NCI-H526 treated with DMSO at 0.1 percent for 48 hours (cell line): ENCODE data around the gene ULK1.

Experiments used
- DNase-seq: peaks from one replicate; lab custom pipeline; 2025; lab: John Stamatoyannopoulos, UW

ULK1 gene

DNA sequence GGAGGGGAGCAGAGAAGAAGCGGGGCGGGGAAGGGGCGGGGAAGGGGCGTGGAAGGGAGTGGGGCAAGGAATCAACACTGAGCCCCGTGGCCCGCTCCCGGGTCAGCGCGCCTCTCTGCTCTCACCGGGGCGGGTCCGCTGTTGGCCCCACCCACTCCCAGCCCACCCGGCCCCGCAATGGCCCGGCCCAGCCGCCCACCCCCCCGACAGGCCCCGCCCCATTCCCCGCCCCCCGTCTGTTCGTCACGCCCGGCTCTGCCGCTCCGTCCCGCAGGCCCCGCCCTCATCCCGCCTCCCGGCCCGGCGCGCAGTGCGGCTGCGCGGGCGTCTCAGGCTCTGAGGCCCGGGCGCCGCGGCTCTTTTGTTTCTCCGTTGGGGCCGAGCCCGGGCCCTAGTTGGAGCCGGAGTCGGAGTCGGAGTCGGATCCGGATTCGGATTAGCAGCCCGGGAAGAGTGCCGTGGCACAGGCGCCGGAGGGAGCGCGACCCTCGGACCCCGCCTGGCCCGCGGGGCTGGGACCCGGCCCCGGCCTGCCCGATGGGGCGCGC, at the start of gene ULK1:
Gene ULK1, plus strand, starts transcription at position 310 of the 548 bp plus-strand sequence. CDS start 380 bp downstream, outside the sequence.
- DNase-seq = peak; percentile 66

- no peak for DNase-seq
Observed at GRCh38 chr12:131844656-131845055, 49.8 kb upstream of the ULK1 start.

DNA sequence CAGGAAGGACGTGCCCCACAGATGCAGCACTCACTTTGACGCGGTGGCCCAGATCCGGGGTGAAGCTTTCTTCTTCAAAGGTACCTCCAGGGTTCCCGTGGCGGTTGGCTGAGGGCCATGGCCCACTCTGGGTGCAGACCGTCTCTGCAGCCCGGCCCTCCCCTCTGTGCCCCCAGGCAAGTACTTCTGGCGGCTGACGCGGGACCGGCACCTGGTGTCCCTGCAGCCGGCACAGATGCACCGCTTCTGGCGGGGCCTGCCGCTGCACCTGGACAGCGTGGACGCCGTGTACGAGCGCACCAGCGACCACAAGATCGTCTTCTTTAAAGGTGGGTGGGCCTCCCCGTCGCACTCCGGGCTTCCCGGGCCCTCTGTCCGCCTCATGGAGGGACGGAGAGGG, 49.3 kb upstream of the ULK1 start:
- no peak for DNase-seq

- no peak for DNase-seq
Observed at GRCh38 chr12:131847456-131847855, 47.0 kb upstream of the ULK1 start.

- DNase-seq = no peak
Observed at GRCh38 chr12:131848753-131849152, 45.7 kb upstream of the ULK1 start.

DNA sequence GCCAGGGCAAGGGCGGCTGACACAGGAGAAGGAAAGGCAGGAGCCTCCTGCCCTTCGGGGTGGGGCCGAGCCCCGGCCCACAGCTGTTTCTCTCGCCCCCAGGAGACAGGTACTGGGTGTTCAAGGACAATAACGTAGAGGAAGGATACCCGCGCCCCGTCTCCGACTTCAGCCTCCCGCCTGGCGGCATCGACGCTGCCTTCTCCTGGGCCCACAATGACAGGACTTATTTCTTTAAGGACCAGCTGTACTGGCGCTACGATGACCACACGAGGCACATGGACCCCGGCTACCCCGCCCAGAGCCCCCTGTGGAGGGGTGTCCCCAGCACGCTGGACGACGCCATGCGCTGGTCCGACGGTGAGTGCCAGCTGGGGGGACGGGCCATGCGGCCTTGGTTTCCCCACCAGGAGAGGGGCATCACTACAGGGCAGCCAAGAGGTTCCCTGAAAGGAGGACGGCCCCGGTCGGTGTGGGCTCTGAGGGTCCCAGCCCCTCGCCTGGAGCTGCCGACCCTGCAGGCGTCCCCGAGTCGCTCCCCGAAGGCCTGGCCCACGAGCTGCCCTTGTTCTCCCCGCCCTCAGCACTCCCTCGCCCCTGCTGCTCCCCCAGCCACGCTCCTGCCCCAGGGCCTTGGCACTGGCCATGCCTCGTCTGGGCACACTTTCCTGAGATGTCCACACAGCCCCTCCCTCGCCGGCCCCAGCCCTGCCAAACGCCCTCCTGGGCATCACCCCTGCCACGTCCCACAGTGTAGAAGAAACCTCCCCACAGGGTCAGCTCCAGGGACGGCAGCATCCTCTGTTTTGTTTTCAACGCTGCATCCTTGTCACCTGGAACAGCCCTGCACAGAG, 44.5 kb upstream of the ULK1 start:
- no peak for DNase-seq

DNA sequence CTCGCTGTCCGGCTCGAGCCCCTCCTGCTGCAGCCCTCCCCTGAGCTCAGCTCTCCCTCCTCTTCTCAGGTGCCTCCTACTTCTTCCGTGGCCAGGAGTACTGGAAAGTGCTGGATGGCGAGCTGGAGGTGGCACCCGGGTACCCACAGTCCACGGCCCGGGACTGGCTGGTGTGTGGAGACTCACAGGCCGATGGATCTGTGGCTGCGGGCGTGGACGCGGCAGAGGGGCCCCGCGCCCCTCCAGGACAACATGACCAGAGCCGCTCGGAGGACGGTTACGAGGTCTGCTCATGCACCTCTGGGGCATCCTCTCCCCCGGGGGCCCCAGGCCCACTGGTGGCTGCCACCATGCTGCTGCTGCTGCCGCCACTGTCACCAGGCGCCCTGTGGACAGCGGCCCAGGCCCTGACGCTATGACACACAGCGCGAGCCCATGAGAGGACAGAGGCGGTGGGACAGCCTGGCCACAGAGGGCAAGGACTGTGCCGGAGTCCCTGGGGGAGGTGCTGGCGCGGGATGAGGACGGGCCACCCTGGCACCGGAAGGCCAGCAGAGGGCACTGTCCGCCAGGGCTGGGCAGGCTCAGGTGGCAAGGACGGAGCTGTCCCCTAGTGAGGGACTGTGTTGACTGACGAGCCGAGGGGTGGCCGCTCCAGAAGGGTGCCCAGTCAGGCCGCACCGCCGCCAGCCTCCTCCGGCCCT, 43.4 kb upstream of the ULK1 start:
- no peak for DNase-seq

DNA sequence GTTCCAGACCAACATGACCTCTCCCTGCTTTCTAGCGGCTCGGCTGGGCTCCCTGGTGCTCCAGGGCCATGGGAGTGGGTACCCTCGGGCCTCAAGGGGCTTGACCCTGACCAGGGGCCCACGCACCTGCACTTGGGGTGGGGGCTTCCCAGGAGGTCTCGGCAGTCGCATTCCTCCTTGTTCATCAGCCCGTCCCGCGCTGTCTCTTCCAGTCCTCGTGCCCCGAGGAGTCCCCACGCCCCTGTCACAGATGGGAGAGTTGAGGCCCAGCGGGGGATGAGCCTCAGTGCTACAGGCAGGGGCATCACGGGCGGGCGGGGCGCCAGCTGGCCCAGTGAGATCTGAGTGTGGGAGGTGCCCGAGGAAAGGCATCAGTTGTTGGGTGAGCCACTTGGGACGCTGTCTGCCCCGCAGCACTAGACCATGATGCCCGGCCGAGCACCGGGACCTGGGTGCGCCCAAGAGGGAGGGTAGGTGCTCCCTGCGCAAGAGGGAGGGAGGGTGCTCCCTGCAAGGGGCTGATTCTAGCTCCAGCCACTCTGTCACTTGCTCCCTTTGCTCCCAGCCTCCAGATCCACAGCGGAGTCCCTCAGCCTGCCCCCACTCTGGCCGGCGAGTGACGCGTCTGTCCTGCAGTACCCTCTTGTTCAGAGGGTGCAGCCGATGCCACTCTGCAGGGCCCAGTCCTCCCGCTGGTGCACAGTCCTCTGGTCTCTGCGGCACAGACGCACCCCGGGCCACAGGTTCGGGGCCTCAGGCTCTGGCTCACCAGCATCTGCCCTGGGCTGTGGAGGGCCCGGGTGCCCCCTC, 42.5 kb upstream of the ULK1 start:
- no peak for DNase-seq

- no peak for DNase-seq
Observed at GRCh38 chr12:131852551-131853299, 41.7 kb upstream of the ULK1 start.

DNA sequence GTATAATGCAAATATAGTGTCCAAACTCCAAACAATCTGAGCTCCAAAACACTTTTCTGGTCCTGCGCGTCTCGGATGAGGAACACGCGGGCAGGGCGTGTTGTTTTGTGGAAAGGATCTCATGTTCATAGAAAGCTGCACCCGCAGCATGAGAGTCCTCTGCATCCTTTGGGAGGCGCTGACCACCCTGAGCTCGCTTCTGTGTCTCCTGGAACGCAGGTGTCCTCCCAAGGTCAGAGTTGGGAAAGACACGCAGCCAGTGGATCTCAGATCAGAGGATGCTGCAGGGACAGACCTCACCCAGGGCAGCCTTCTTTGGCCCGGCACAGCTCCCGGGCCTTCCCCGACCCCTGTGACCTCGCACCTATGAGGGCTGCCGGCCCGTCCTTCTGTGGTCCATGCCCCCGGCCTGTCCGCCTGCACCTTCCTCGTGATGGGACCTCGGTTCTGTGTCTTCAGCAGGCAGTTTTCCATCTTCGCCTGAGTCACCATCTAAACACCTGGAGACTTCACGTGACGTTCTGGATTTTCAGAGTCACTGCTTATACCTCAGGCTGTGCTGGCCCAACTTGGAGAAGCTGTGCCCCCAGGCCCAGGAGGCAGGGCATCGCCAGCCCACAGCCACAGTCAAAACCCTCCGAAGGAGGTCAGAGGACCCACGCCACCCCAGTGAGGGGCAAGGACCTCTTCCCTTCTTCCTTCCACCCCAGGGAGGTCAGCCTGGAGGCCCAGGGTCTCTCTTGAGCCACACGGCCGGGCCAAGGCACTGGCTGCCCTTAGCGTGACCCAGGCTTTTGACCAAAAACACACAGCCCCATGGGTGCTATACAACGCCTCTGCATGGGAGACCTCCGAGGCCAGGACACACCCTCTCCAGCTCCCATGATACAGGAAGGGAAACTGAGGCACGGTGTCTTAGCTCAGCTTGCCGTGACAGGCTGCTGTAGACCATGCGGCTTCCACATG, 40.3 kb upstream of the ULK1 start:
- DNase-seq = no peak

- DNase-seq = no peak
Observed at GRCh38 chr12:131854861-131855476, 39.5 kb upstream of the ULK1 start.

GRCh38 chr12:131855521-131856142, 38.8 kb upstream of the ULK1 start:
- DNase-seq = no peak

DNA sequence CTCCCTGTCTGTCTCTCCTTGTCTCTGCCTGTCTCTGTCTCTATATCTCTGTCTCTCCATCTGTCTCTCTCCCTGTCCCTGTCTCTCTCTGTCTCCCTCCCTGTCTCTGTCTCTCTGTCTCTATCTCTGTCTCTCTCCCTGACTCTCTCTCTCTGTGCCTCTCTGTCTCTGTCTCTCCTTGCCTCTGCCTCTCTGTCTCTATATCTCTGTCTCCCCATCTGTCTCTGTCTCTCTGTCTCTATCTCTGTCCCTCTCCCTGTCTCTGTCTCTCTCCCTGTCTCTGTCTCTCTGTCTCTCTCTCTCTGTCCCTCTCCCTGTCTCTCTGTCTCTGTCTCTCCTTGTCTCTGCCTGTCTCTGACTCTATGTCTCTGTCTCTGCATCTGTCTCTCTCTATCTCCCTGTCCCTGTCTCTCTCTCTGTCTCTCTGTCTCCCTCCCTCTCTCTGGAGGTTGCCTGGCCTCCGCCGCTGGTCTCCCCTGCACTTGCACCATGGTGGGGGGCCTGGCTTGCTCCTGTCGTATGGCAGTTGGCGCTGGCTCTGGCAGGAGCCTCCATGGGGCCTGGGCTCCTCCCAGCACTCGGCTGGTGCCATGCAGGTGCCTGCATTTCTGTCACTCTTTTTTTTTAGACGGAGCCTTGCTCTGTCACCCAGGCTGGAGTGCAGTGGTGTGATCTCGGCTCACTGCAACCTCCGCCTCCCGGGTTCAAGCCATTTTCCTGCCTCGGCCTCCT, 37.9 kb upstream of the ULK1 start:
- DNase-seq = no peak

DNA sequence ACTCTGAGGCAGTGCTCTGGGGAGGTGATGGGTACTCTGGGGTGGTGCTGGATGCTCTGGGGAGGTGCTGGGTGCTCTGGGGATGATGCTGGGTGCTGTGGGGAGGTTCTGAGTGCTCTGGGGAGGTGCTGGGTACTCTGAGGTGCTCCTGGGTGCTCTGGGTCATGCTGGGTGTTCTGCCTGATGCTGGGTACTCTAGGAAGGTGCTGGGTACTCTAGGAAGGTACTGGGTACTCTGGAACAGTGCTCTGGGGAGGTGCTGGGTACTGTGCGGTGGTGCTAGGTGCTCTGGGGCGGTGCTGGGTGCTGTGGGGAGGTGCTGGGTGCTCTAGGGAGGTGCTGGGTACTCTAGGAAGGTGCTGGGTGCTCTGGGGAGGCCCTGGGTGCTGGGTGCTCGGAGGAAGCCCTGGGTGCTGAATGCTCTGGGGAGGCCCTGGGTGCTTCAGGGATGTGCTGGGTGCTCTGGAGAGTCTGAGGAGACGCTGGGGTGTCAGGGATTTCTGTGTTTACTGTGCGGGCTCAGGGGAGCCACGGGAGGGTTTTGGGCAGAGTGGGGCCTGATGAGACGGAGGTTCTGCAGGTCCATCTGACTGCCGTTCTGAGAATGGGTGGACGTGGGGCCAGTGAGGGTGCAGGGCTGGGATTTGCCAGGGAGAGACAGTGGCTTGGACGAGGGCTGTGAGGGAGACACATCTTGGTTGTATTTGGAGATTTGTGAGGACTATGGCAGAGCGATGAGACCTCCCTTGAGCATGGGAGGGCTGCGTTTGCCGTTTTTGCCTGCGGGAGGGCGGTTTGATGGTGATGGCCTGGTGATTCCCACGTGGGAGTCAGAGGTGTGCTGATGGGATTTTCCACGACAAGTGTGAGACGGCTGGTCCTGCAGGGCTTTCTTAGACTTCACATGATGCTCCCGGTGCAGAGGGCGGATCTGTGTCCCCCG, 36.2 kb upstream of the ULK1 start:
- no peak for DNase-seq

DNA sequence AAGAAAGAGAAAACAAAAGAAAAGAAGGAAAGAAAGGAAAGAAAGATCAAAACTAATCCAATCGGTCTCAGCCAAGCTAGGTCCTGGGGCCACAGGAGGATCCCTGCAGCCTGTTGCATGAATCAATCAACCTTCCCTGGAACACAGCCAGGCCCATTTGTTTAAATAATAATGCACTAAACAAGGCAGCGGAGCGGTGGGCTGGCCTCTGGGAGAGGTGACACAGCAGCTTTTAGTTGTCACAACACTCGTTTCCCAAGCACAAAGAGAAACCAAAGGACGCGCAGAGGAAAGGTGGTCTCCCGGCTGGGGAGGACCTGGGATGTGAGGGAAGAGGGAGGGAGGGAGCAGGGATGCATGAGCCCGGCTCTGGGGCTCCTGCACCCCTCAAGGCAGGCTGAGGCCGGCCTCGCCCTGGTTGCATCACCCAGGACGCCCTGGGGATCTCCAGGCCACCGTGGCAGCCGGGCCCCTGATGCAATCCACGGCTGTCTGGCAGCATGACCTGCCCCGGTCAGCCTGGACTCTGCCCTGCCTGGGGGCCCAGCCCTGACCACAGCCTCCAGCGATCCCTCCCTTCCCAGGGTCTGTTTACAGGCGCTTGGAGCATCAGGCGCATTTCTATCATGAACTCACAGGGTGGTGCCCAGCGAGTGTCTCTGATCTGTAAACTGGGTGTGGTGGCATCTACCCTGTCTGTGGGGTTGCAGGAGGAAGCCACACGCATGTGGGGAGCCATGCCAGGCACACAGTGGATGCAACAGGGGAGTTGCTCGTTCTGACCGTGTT, 33.8 kb upstream of the ULK1 start:
- peak; percentile 23 for DNase-seq

GRCh38 chr12:131861261-131862083, 33.0 kb upstream of the ULK1 start:
- DNase-seq = no peak
